WTC11 (cell line): Measurements from ENCODE around the gene PRX.

Experiments
- CREM ChIP-seq: sonication (generic); formaldehyde crosslinking; IDR thresholded peaks from 2 replicates; pipeline ENCODE4 v1.8.1; 2022; ENCODE audit warnings: mild to moderate bottlenecking, missing genetic modification reagents, moderate library complexity
- CTCF ChIP-seq: fragments of 200-600 bp; IDR thresholded peaks from 2 replicates; pipeline ENCODE4 v1.8.0; 2022; ENCODE audit warnings: antibody characterized with exemption
- E2F4 ChIP-seq: sonication (generic); formaldehyde crosslinking; IDR thresholded peaks from 2 replicates; pipeline ENCODE4 v1.8.1; 2022; ENCODE audit warnings: low read depth, mild to moderate bottlenecking, moderate library complexity, missing genetic modification reagents, borderline replicate concordance
- MAX ChIP-seq: sonication (generic); formaldehyde crosslinking; IDR thresholded peaks from 2 replicates; pipeline ENCODE4 v1.8.0; 2022; ENCODE audit warnings: mild to moderate bottlenecking, missing genetic modification reagents
- NR2C2 ChIP-seq: sonication (generic); formaldehyde crosslinking; IDR thresholded peaks from 2 replicates; pipeline ENCODE4 v1.8.0; 2022; ENCODE audit warnings: mild to moderate bottlenecking, missing genetic modification reagents
- SMAD4 ChIP-seq: sonication (generic); formaldehyde crosslinking; IDR thresholded peaks from 2 replicates; pipeline ENCODE4 v1.8.0; 2022; ENCODE audit warnings: mild to moderate bottlenecking, missing genetic modification reagents
- STAT6 ChIP-seq: sonication (generic); formaldehyde crosslinking; conservative IDR thresholded peaks from 2 replicates; pipeline ENCODE4 v1.8.1; 2023; ENCODE audit warnings: mild to moderate bottlenecking, low read depth, missing genetic modification reagents, moderate library complexity
- TCF7 ChIP-seq: sonication (generic); formaldehyde crosslinking; IDR thresholded peaks from 2 replicates; pipeline ENCODE4 v1.8.0; 2022; ENCODE audit warnings: mild to moderate bottlenecking, low read depth, missing genetic modification reagents, moderate library complexity
- ZNF138 ChIP-seq: sonication (generic); formaldehyde crosslinking; conservative IDR thresholded peaks from 2 replicates; pipeline ENCODE4 v1.8.1; 2022; ENCODE audit warnings: mild to moderate bottlenecking, moderate library complexity, missing genetic modification reagents
- ZNF416 ChIP-seq: fragments of 250-450 bp; sonication (Bioruptor Pico); IDR thresholded peaks from 2 replicates; pipeline ENCODE4 v1.9.0; 2021; ENCODE audit warnings: mild to moderate bottlenecking, inconsistent platforms
- TF ChIP-seq, protein P1 (sequence below): sonication (generic); formaldehyde crosslinking; IDR thresholded peaks from 2 replicates; pipeline ENCODE4 v1.8.0; 2023; ENCODE audit warnings: missing genetic modification reagents

DNA sequence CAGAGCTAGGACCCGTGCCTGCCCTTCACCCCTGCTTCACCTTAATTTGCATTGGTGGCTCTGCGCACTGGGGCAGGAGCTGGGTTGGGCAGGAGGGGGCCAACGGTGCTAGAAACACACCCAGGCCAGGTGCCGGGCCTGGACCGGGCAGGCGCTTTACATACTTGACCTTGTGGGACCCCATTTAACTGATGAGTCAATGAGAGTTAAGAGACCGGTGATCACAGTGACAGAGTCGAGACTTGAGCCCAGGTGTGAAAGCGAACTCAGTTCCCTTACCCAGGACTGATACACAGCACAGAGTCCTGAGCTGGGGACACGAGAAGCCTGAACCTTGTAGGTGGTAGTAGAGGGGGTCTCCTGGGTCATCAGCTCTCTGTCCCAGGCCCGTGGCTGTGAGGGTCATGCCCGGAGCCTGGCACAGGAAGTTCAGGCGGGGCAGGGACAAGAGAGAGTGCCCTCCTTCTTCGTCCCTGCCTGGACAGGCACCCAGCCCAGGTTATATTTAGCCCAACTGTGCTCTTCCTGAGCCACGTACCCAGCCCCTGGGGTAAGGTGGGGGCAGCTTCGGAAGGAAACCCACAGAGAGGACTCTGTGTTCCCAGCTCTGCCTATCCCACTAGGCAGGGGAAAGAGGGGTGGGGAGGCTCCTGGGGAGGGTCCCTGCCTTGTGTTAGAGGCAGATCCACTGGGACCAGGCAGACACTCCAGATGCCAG is 1.9 kb downstream of the PRX start:
- no peak for TF ChIP-seq MAX (CRISPR knock-in tag)
- no peak for TF ChIP-seq STAT6 (CRISPR knock-in tag)
- no peak for TF ChIP-seq CTCF
- TF ChIP-seq ZNF138 (CRISPR knock-in tag) = no peak
- no peak for TF ChIP-seq E2F4
- no peak for TF ChIP-seq ZNF416 (CRISPR knock-in tag)
- TF ChIP-seq SMAD4 (CRISPR knock-in tag) = no peak
- TF ChIP-seq NR2C2 (CRISPR knock-in tag) = no peak
- no peak for TF ChIP-seq CREM (CRISPR knock-in tag)
- TF ChIP-seq, protein P1, sequence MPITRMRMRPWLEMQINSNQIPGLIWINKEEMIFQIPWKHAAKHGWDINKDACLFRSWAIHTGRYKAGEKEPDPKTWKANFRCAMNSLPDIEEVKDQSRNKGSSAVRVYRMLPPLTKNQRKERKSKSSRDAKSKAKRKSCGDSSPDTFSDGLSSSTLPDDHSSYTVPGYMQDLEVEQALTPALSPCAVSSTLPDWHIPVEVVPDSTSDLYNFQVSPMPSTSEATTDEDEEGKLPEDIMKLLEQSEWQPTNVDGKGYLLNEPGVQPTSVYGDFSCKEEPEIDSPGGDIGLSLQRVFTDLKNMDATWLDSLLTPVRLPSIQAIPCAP = no peak
- TF ChIP-seq TCF7 (CRISPR knock-in tag) = no peak
